NT2/D1 (cell line): ENCODE data around the gene GABARAPL1.

Experiments
- SUZ12 ChIP-seq: IDR thresholded peaks from 2 replicates; pipeline ENCODE4 v1.6.1; 2011; ENCODE audit not compliant: insufficient read length, insufficient read depth; ENCODE audit errors: extremely low read depth
- YY1 ChIP-seq: IDR thresholded peaks from 2 replicates; pipeline ENCODE4 v1.6.1; 2011; ENCODE audit not compliant: insufficient read length, insufficient read depth
- ZNF274 ChIP-seq: IDR thresholded peaks from 2 replicates; pipeline ENCODE4 v1.6.1; 2011; ENCODE audit warnings: mild to moderate bottlenecking, low read depth, low read length

DNA sequence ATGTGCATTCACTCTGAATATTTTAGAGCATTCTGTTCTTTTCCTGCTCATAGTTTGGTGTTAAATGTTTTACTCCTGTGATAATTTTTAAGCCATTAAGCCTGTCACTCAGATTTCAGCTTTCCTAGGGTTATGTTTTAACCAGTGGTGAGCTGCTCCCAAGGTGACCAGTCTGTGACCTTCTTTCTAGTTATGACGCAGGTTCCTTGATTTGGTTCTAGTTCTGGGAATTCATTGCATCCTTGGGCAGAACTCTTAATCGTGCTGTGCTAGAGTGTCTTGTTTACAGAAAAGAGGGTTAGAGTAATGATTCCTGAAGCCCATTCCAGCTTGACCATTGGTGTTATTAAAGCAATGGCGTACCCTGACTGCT, 2.2 kb downstream of the GABARAPL1 start:
- TF ChIP-seq ZNF274 (no peak), YY1 (no peak), SUZ12 (no peak)
